Ishikawa (cell line): Measurements from ENCODE around the gene HBZ.

Experiments used
- CEBPB ChIP-seq: IDR thresholded peaks from 2 replicates; pipeline ENCODE4 v1.6.1; 2012
- CREB1 ChIP-seq: IDR thresholded peaks from 2 replicates; pipeline ENCODE4 v1.6.1; 2012; ENCODE audit warnings: low read depth
- EGR1 ChIP-seq: IDR thresholded peaks from 2 replicates; pipeline ENCODE4 v1.6.1; 2012
- EP300 ChIP-seq: IDR thresholded peaks from 2 replicates; pipeline ENCODE4 v1.6.1; 2012; ENCODE audit warnings: borderline replicate concordance
- FOXM1 ChIP-seq: IDR thresholded peaks from 2 replicates; pipeline ENCODE4 v1.6.1; 2012; ENCODE audit warnings: low read depth, borderline replicate concordance
- MAX ChIP-seq: IDR thresholded peaks from 2 replicates; pipeline ENCODE4 v1.6.1; 2012
- NFIC ChIP-seq: IDR thresholded peaks from 2 replicates; pipeline ENCODE4 v1.6.1; 2012
- RAD21 ChIP-seq: IDR thresholded peaks from 2 replicates; pipeline ENCODE4 v1.6.1; 2012; ENCODE audit warnings: low read depth
- TAF1 ChIP-seq: IDR thresholded peaks from 2 replicates; pipeline ENCODE4 v1.6.1; 2012; ENCODE audit warnings: low read depth, mild to moderate bottlenecking
- TCF12 ChIP-seq: IDR thresholded peaks from 2 replicates; pipeline ENCODE4 v1.6.1; 2012; ENCODE audit warnings: low read depth
- TEAD4 ChIP-seq: IDR thresholded peaks from 2 replicates; pipeline ENCODE4 v1.6.1; 2012
- YY1 ChIP-seq: IDR thresholded peaks from 2 replicates; pipeline ENCODE4 v1.6.1; 2012; ENCODE audit warnings: low read depth
- ZBTB7A ChIP-seq: IDR thresholded peaks from 2 replicates; pipeline ENCODE4 v1.6.1; 2012; ENCODE audit warnings: low read depth
- TF ChIP-seq, protein P1 (sequence below): IDR thresholded peaks from 2 replicates; pipeline ENCODE4 v1.6.1; 2012; ENCODE audit warnings: low read depth, mild to moderate bottlenecking

DNA sequence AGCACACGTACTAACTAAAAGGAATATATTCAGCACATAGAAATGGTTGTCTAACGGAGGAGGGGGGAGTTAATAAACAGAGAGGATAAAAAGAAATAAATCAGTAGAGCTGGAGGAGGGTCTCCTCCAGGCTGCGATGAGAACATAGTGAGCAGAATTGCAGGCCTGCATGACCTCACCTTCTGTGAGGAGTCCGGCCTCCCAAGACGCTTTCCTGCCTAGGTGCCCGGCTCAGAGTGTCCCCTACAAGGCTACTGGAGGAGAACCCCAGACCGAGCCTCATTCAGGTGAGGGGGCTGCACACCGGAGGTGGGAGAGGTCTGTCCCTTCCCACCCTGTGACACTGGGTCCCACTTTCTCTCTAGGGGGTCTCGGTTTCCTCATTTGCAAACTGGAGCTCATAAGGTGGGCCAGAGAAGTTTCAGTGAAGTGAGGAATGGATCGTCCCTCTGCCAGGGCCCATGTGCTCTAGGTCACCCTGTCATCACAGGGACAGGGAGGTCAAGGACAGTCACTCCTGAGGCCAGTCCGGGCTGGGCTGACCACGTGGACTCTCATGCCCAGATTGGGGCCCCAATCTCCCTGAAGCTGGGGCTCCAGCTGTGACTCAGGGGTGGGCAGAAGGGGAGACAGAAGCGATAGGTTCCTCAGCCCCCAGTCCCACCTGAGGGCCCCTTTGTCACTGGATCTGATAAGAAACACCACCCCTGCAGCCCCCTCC is 10.0 kb downstream of the HBZ start:
- no peak for TF ChIP-seq FOXM1
- TF ChIP-seq EP300, result no peak
- TF ChIP-seq TAF1, result no peak
- no peak for TF ChIP-seq TCF12
- TF ChIP-seq YY1, result no peak
- TF ChIP-seq EGR1, result no peak
- TF ChIP-seq RAD21, result no peak
- no peak for TF ChIP-seq TEAD4
- TF ChIP-seq MAX, result no peak
- TF ChIP-seq NFIC, result no peak
- no peak for TF ChIP-seq CEBPB
- TF ChIP-seq, protein P1, sequence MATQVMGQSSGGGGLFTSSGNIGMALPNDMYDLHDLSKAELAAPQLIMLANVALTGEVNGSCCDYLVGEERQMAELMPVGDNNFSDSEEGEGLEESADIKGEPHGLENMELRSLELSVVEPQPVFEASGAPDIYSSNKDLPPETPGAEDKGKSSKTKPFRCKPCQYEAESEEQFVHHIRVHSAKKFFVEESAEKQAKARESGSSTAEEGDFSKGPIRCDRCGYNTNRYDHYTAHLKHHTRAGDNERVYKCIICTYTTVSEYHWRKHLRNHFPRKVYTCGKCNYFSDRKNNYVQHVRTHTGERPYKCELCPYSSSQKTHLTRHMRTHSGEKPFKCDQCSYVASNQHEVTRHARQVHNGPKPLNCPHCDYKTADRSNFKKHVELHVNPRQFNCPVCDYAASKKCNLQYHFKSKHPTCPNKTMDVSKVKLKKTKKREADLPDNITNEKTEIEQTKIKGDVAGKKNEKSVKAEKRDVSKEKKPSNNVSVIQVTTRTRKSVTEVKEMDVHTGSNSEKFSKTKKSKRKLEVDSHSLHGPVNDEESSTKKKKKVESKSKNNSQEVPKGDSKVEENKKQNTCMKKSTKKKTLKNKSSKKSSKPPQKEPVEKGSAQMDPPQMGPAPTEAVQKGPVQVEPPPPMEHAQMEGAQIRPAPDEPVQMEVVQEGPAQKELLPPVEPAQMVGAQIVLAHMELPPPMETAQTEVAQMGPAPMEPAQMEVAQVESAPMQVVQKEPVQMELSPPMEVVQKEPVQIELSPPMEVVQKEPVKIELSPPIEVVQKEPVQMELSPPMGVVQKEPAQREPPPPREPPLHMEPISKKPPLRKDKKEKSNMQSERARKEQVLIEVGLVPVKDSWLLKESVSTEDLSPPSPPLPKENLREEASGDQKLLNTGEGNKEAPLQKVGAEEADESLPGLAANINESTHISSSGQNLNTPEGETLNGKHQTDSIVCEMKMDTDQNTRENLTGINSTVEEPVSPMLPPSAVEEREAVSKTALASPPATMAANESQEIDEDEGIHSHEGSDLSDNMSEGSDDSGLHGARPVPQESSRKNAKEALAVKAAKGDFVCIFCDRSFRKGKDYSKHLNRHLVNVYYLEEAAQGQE, result no peak
- TF ChIP-seq CREB1, result no peak
- TF ChIP-seq ZBTB7A, result no peak
